A549 (cell line): ENCODE results near the gene KLHL3. TPM values are rescaled to one million over a fixed set of nuclear protein-coding genes. Genes with fewer than 3 reads are reported as not detected.

Experiments used
- ATAC-seq, 2 experiments: fragments of 200-7000 bp in 1 of 2; fragments of >200 bp in 1 of 2; cut with Nextera tagmentation in 1 of 2; cut with Tn5 transposase in 1 of 2; 3 replicates each; pipeline versions ENCODE4 v1.8.0 to v1.9.1; 2018 to 2020; ENCODE audit warnings: mild to moderate bottlenecking in 1 of 2, moderate library complexity in 1 of 2
- CTCF ChIA-PET: fragments of 300-600 bp; sonication (Branson Sonifier 250); formaldehyde crosslinking; extraction: SDS; loops from one replicate; lab custom pipeline; 2021; ENCODE audit warnings: antibody characterized with exemption, inconsistent platforms; lab: Yijun Ruan, JAX
- POLR2A ChIA-PET: fragments of 350-600 bp; formaldehyde crosslinking; extraction: SDS; loops from one replicate; lab custom pipeline; 2021; ENCODE audit warnings: antibody characterized with exemption, inconsistent platforms; lab: Yijun Ruan, JAX
- DNase-seq, 2 experiments: peaks; one replicate each; pipeline versions ENCODE4 v3.0.0 to v3.0.0-alpha.2; 2011 to 2016; ENCODE audit warnings: low read depth in 1 of 2, low spot score in 1 of 2
- FAIRE-seq: peaks from 2 replicates; lab custom pipeline; 2011; peaks lifted over from hg19 to GRCh38; lab: Jason Lieb, UNC
- H3K27ac ChIP-seq, 2 experiments: fragments of >200 bp; sonication (Bioruptor Twin); formaldehyde crosslinking; 3 replicates each; pipeline ENCODE4 v1.5.1; 2016 to 2017
- H3K4me1 ChIP-seq: fragments of >200 bp; sonication (Bioruptor Twin); formaldehyde crosslinking; 3 replicates; pipeline ENCODE4 v1.6.1; 2016
- H3K4me2 ChIP-seq: fragments of >200 bp; sonication (Bioruptor Twin); formaldehyde crosslinking; 3 replicates; pipeline ENCODE4 v1.6.1; 2016
- H3K4me3 ChIP-seq: fragments of >200 bp; sonication (Bioruptor Twin); formaldehyde crosslinking; 3 replicates; pipeline ENCODE4 v1.5.1; 2016
- H3K9me3 ChIP-seq: fragments of >200 bp; sonication (Bioruptor Twin); formaldehyde crosslinking; 3 replicates; pipeline ENCODE4 v1.6.1; 2016
- BHLHE40 ChIP-seq: IDR thresholded peaks from 2 replicates; pipeline ENCODE4 v1.6.1; 2012; ENCODE audit warnings: low read depth, low read length, inconsistent platforms
- CEBPB ChIP-seq, 2 experiments: fragments of >200 bp in 1 of 2; sonication (Bioruptor Twin) in 1 of 2; formaldehyde crosslinking in 1 of 2; IDR thresholded peaks; 2 replicates each; pipeline ENCODE4 v1.6.1; 2012 to 2016
- CHD2 ChIP-seq: fragments of 150-350 bp; IDR thresholded peaks from 2 replicates; pipeline ENCODE4 v1.6.1; 2014; ENCODE audit warnings: low read length; ENCODE audit not compliant: partially characterized antibody
- CHD4 ChIP-seq: fragments of 200-600 bp; sonication (generic); IDR thresholded peaks from 2 replicates; pipeline ENCODE4 v1.6.1; 2016; ENCODE audit warnings: antibody characterized with exemption, mild to moderate bottlenecking, borderline replicate concordance
- CTCF ChIP-seq: fragments of >200 bp; sonication (Bioruptor Twin); formaldehyde crosslinking; IDR thresholded peaks from 3 replicates; pipeline ENCODE4 v1.5.1; 2016
- ELK1 ChIP-seq: fragments of 150-350 bp; IDR thresholded peaks from 2 replicates; pipeline ENCODE4 v1.6.1; 2014; ENCODE audit warnings: low read depth, mild to moderate bottlenecking, low read length
- FOXS1 ChIP-seq: fragments of 250-450 bp; sonication (Bioruptor Pico); IDR thresholded peaks from 2 replicates; pipeline ENCODE4 v1.5.0; 2020; ENCODE audit warnings: mild to moderate bottlenecking, moderate library complexity
- GATA3 ChIP-seq: IDR thresholded peaks from 2 replicates; pipeline ENCODE4 v1.6.1; 2012; ENCODE audit warnings: borderline replicate concordance
- HEYL ChIP-seq: fragments of 250-450 bp; sonication (Bioruptor Pico); IDR thresholded peaks from 2 replicates; pipeline ENCODE4 v1.8.0; 2021; ENCODE audit warnings: mild to moderate bottlenecking, moderate library complexity
- HOXB5 ChIP-seq: fragments of 250-450 bp; sonication (Bioruptor Pico); IDR thresholded peaks from 2 replicates; pipeline ENCODE4 v1.5.0; 2020; ENCODE audit warnings: mild to moderate bottlenecking, moderate library complexity
- JUNB ChIP-seq: fragments of >200 bp; sonication (Bioruptor Twin); formaldehyde crosslinking; IDR thresholded peaks from 2 replicates; pipeline ENCODE4 v1.6.1; 2016
- KDM5A ChIP-seq: fragments of 200-600 bp; sonication (generic); IDR thresholded peaks from 2 replicates; pipeline ENCODE4 v1.6.1; 2016; ENCODE audit warnings: antibody characterized with exemption, mild to moderate bottlenecking
- MAFK ChIP-seq: fragments of 450-650 bp; IDR thresholded peaks from 2 replicates; pipeline ENCODE4 v1.6.1; 2014; ENCODE audit not compliant: partially characterized antibody
- MAX ChIP-seq: IDR thresholded peaks from 2 replicates; pipeline ENCODE4 v1.6.1; 2012
- NR3C1 ChIP-seq: fragments of >200 bp; sonication (Bioruptor Twin); formaldehyde crosslinking; IDR thresholded peaks from 3 replicates; pipeline ENCODE4 v1.6.1; 2017
- PHF8 ChIP-seq: fragments of 200-600 bp; sonication (generic); IDR thresholded peaks from 2 replicates; pipeline ENCODE4 v1.6.1; 2016; ENCODE audit warnings: low read depth, mild to moderate bottlenecking, antibody characterized with exemption, moderate library complexity, borderline replicate concordance
- RAD21 ChIP-seq, 2 experiments: fragments of >200 bp in 1 of 2; sonication (Bioruptor Twin) in 1 of 2; formaldehyde crosslinking in 1 of 2; IDR thresholded peaks in 1 of 2; conservative IDR thresholded peaks in 1 of 2; 2 replicates in 1 of 2; 3 replicates in 1 of 2; pipeline ENCODE4 v1.6.1; 2012 to 2018; ENCODE audit warnings: inconsistent platforms in 1 of 2
- REST ChIP-seq: fragments of 200-600 bp; sonication (generic); IDR thresholded peaks from 2 replicates; pipeline ENCODE4 v1.6.1; 2016; ENCODE audit warnings: antibody characterized with exemption, mild to moderate bottlenecking, moderate library complexity
- USF2 ChIP-seq: fragments of 450-650 bp; IDR thresholded peaks from 2 replicates; pipeline ENCODE4 v1.6.1; 2014; ENCODE audit warnings: antibody characterized with exemption
- ZSCAN20 ChIP-seq: fragments of 250-450 bp; sonication (Bioruptor Pico); IDR thresholded peaks from 2 replicates; pipeline ENCODE4 v1.8.0; 2022; ENCODE audit warnings: mild to moderate bottlenecking, moderate library complexity
- WGBS: methylation state at CpG from one replicate; pipeline ENCODE4 v1.1.6; 2017; ENCODE audit errors: missing lambda C conversion rate; 5-methylcytosine and 5-hydroxymethylcytosine counted together
- polyA plus RNA-seq, 4 experiments: library from polyadenylated mRNA; depleted of rRNA in 3 of 4; stranded (reverse); fragments of >200 nt; fragmentation: RNase III in 1 of 4; extraction: RNeasy Plus Mini Kit Qiagen cat#74134 plus additional on column Dnase treatment in 1 of 4; gene quantifications; 2 replicates in 3 of 4; 3 replicates in 1 of 4; pipeline ENCODE4 v1.2.3, GENCODE V29; 2011 to 2017

Gene KLHL3
- polyA plus RNA-seq, 2 of the 4 experiments (the other 2 are of a cell fraction) = 0.35 to 1.1 TPM

GRCh38 chr5:137754188-137754960 lies 18.5 kb upstream of the KLHL3 start, which contains the start of gene HNRNPA0 (continued):
- TF ChIP-seq KDM5A = peak; percentile 99
- no peak for TF ChIP-seq CEBPB (IDR thresholded peaks at IDR 0.05)
- TF ChIP-seq MAX = peak; percentile 88; the same call in 1 of the 2 replicates
- TF ChIP-seq HOXB5 (CRISPR knock-in tag) = no peak
- TF ChIP-seq ELK1 = no peak
- TF ChIP-seq CHD4 = no peak
- no peak for TF ChIP-seq NR3C1
- TF ChIP-seq MAFK = no peak
- no peak for TF ChIP-seq CTCF
- no peak for TF ChIP-seq BHLHE40
- TF ChIP-seq REST = no peak; the same call in 1 of the 2 replicates
- TF ChIP-seq USF2 = no peak
- no peak for TF ChIP-seq FOXS1
- no peak for TF ChIP-seq JUNB
- no peak for TF ChIP-seq RAD21 (conservative IDR thresholded peaks at IDR 0.05 in 1 of 2, IDR thresholded peaks at IDR 0.05 in 1 of 2)
- no peak for TF ChIP-seq ZSCAN20 (CRISPR knock-in tag)
- TF ChIP-seq HEYL = no peak
- TF ChIP-seq CHD2 = no peak
- TF ChIP-seq PHF8 = peak; percentile 98

- no peak for TF ChIP-seq GATA3
- 0 out of 2 replicates have a peak, but pooled peaks have one; percentile 66 for TF ChIP-seq HEYL
- TF ChIP-seq RAD21 (conservative IDR thresholded peaks at IDR 0.05 in 1 of 2, IDR thresholded peaks at IDR 0.05 in 1 of 2) = no peak
- Histone ChIP-seq H3K27ac (peak overlapping the region; percentile 92 to 97), H3K4me1 (peaks cover 31% of the 10 kb centered on the region), H3K4me3 (peak overlapping the region; percentile 78), H3K9me3 (no peaks in the 10 kb centered on the region), H3K4me2 (peak overlapping the region; percentile 89)
- under 1% methylated on average over 33 of the region's 45 CpGs for WGBS
- no peak for DNase-seq
- POLR2A ChIA-PET = interaction anchor here (0.6 to 1.4 kb wide), 7 partner anchors 9 to 425 kb away, joined by 3 to 5 read pairs (median 3); partner anchors contain the start of gene BRD8
- peak; percentile 26 to 41; a peak in 5 of 6 replicates for ATAC-seq
- no peak for FAIRE-seq
- CTCF ChIA-PET = interaction anchor here (1.1 to 2.1 kb wide), 9 partner anchors 11 to 380 kb away, joined by 3 to 17 read pairs (median 5); no protein-coding TSS in a partner anchor
Measured at GRCh38 chr5:137753691-137754187, 17.9 kb upstream of the KLHL3 start.
